GM03348 (cell line): Measurements from ENCODE around the gene PNMA8B.
A peak's percentile ranks its signal among the peaks of the same experiment; 100 is the strongest.
"Not testable (repeated sequence)": the region's sequence is repeated elsewhere in the genome, so short reads cannot be mapped to it uniquely, and the experiment has no call there.

Source experiments
- DNase-seq: peaks from one replicate; pipeline ENCODE4 v3.0.0; 2012; ENCODE audit warnings: low spot score

The PNMA8B gene

DNA sequence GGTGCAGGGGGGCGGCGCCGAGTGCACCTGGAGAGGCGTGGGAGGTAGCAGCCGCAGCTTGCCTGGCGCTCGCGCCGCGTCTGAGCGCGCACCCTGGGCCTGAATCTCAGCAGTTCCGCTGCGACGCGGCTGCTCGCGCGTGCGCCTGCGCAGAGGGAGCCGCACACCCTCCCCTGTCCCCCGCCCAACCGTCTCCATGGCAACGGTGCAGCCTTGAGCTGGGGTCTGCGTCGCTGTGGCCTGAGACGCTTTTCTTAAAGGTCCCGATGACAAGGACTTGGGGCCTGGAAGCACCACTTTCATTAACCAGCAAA lies at the start of gene PNMA8B:
PNMA8B (minus strand) TSS at position 82 of the 314 bp plus-strand sequence. CDS start 402 bp downstream, outside the sequence.
- DNase-seq, result peak; percentile 81

GRCh38 chr19:46544651-46545050 lies 49.0 kb upstream of the PNMA8B start:
- no peak for DNase-seq

DNA sequence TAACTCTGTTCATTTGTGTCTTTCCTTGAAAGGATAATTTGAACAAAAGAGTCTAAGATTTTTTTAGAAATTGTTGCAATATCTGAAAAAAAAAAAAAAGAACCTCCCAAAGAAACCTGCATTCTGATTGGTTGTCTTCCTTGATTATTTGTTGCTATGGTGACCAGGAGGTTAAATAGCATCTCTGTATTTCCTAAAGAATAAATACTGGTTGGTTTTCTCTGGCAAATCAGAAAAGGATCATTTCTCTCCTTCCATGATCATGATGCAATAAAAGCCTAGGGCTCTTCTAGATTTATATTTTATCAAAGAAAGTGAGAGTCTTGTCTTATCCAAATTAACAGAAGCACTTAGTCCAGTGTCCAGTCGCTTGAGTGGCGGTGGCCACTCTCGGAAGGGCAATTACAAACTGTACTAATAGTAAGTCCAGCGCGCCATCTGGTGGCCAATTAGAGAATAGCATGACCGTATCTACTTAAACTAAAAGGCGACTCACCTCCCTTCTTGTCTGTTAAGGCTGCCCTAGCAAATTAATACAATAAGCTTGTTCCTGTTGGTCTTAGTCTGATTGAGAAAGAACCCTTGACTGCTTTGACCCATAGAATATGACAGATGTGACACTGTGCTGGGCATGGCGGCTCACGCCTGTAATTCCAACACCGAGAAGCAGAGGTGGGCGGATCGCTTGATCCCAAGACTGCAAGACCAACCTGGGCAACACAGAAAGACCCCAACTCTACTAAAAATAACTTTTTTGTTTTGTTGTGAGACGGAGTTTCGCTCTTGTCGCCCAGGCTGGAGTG lies 47.0 kb upstream of the PNMA8B start:
- DNase-seq, result peak; percentile 88

- peak; percentile 77 for DNase-seq
Observed at GRCh38 chr19:46537136-46538097, 41.8 kb upstream of the PNMA8B start.

- DNase-seq, result no peak
Observed at GRCh38 chr19:46536391-46536790, 40.7 kb upstream of the PNMA8B start.

GRCh38 chr19:46533621-46534081 lies 38.0 kb upstream of the PNMA8B start:
- no peak for DNase-seq

- no peak for DNase-seq
Observed at GRCh38 chr19:46533078-46533620, 37.5 kb upstream of the PNMA8B start.

GRCh38 chr19:46530636-46531035 lies 35.0 kb upstream of the PNMA8B start:
- DNase-seq, result peak; percentile 72

GRCh38 chr19:46529622-46530451 lies 34.2 kb upstream of the PNMA8B start:
- peak; percentile 87 for DNase-seq

GRCh38 chr19:46528601-46529590 lies 33.2 kb upstream of the PNMA8B start:
- no peak for DNase-seq

DNA sequence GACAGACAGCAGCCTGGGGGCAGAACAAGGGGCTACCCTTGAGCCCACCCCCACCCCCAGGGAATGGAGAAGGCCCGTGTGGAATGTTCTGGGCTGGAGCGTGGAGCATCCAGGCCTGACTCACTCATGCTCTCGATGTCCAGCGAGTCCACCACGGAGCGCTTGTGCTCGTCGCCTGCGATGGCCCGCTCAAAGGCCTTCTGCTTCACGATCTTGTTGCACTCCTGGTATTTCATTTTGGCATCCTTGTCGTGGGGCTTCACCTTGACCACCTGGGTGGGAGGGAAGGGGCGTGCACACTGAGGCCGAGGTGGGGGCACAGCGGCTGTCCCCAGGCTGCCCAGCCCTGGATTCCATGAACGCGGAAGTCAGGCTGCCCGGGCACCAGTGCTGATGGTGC lies 31.1 kb upstream of the PNMA8B start:
- not testable (repeated sequence) for DNase-seq

GRCh38 chr19:46524308-46524707 lies 28.6 kb upstream of the PNMA8B start:
- no peak for DNase-seq

DNA sequence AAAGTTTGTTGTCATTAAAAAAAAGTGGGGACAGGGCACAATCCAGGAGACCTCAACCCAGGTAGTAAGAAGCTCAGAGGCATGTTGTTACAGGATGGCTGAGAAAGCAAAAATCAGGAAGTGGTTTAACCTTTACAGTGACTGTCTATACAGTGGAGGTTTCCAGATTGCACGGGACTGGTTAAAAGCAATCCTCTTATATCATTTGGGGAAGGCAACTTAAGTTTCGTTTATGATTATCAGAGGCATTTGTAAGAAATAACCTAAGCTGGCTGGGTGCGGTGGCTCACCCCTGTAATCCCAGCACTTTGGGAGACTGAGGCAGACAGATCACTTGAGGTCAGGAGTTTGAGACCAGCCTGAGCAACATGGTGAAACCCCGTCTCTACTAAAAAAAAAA lies 27.3 kb upstream of the PNMA8B start:
- not testable (repeated sequence) for DNase-seq

DNA sequence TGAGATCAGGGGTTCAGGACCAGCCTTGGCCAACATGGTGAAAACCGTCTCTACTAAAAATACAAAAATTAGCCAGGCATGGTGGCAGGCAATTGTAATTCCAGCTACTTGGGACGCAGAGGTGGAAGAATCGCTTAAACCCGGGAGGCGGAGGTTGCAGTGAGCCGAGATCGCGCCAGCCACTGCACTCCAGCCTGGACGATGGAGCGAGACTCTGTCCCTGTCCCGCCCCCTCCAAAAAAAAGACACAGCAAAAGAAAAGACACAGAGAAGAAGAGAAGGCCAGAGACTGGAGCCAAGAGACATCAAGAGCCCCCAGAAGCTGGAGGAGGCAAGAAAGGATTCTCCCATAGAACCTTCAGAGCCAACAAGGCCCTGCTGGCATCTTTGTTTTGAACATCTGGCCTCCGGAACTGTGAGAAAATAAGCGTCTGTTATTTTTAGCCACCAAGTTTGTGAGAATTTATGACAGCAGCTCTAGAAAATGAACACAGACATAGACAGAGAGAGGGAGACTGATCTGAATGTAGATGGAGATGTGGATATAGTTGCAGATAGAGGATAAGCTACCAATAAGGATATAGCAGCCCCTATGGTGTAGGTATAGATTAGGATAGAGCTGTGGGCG lies 25.7 kb upstream of the PNMA8B start:
- DNase-seq, result no peak

DNA sequence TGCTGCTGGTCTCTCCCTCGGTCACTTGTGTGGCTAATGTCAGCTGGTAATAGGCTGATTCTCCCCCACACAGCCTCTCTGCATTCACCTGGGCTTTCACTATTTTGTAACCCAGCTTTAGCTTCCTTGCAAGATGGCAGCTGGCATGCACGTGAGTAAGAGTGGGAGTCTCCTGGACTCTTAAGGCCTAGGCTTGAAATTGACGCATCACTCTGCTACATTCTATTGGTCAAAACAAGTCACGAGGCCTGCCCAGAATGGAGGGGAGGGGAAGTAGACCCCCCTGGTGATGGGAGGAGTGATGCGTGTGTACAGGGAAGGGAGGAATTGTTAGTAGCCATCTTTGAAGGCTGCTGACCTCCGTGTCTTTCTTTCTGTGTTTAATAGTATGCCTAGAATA lies 24.9 kb upstream of the PNMA8B start:
- DNase-seq, result no peak

- DNase-seq, result no peak
Observed at GRCh38 chr19:46517471-46517870, 21.8 kb upstream of the PNMA8B start.

- peak; percentile 80 for DNase-seq
Observed at GRCh38 chr19:46515879-46516350, 20.2 kb upstream of the PNMA8B start.

DNA sequence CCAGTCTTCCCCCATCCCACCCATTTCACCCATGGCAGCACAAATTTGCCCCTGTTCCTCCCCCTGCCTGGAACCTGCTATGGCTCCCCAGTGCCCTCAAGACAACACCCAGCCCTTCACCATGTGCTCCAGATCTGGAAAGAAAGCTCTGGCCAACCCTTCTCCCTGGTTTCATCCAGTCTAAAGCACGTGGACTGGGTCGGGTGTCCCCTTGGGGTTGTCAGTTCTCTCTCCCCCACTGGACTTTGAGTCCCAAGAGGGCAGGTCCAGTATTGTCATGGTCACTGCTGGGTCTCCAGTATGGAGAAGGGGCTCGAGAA lies 19.6 kb upstream of the PNMA8B start:
- no peak for DNase-seq

DNA sequence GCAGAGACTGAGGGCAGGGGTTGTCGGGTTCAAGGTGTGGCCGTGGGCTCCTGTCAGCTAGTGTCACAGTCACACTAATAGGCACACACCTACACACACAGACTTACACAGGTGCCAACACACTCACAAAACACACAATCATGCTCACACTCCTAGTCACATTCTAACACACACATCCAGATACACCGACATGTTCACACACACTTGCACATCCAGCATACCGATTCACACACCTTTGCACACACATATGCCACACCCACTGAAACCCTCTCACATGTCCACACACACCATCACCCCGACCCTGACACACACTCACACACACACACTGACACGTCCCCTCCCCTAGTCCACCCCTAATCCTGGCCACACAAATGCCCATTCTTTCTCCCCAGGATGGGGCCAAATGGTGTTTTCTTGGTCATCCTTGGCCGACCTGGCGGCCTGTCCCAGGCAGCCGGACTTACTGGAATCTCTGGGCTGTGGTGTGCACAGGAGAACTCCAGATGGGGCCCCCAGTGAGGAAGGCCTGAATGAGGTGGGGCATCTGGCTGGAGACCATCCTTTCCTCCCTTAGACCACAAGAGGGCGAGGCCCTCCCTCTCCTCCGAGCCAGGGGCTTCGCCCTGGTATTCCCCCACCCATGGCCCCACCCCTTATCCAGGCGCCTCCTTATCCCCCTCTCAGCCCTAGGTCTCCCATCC lies 19.1 kb upstream of the PNMA8B start:
- no peak for DNase-seq
